ENCODE measurements around the gene RNASET2.
"Not testable (repeated sequence)": the region's sequence is repeated elsewhere in the genome, so short reads cannot be mapped to it uniquely, and the experiment has no call there.

RNASET2 gene

DNA sequence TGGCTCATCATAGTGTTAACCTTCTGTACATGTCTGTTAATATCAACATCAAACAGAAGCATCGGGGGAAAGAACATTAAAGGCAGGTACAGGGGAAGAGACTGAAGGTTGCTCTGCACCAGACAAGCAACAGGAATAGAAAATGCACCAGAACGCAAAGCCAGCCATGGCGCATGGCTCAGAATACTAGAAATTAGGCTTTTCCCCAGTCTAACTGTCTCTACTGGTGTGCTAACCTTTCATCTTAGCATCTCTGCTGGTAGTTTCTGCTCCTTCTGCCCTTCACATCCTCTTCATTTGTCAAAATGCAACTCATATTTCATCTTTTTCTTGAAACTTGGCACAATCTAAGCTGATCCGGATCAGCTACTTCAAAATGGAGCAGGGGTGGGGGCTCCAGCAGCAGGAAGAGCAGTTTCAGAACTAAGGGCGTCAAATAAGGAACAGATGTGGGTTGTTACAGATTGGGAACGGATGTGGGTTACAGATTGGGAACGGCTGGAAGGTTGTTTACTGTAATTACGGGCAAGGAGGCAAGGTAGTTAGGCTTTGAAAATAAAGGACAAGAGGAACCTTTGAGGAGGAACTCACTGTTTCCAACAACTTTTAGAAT is 13.1 kb upstream of the RNASET2 start:
- no peak for DNase-seq

DNA sequence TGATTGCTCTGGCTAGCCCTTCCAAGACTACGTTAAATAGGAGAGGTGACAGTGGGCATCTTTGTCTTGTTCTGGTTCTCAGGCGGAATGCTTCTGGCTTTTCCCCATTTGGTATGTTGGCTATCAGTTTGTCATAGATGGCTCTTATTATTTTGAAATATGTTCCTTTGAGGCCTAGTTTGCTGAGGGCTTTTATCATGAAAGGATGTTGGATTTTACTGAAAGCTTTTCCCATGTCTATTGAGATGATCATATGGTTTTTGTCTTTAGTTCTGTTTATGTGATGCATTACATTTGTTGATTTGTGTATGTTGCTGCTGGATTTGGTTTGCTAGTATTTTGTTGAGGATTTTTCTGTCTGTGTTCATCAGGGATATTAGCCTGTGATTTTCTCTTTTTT is 9.9 kb upstream of the RNASET2 start:
- no peak for DNase-seq

DNA sequence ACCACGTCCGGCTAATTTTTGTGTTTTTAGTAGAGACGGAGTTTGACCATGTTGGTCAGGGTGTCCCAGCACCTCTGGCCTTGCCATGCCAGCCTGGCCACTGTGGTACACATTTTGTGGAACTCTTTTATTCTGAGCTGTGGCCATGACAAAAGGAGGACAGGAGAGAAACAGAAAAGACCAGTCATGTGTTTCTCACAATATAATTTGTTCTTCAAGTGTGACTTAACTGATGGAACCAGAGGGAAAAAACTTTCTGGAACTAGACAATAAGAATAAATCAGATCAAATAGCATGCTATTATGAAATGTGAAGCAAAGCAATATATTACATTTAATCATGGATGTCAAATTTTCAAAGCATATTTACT is 4.2 kb upstream of the RNASET2 start:
- no peak for DNase-seq

DNA sequence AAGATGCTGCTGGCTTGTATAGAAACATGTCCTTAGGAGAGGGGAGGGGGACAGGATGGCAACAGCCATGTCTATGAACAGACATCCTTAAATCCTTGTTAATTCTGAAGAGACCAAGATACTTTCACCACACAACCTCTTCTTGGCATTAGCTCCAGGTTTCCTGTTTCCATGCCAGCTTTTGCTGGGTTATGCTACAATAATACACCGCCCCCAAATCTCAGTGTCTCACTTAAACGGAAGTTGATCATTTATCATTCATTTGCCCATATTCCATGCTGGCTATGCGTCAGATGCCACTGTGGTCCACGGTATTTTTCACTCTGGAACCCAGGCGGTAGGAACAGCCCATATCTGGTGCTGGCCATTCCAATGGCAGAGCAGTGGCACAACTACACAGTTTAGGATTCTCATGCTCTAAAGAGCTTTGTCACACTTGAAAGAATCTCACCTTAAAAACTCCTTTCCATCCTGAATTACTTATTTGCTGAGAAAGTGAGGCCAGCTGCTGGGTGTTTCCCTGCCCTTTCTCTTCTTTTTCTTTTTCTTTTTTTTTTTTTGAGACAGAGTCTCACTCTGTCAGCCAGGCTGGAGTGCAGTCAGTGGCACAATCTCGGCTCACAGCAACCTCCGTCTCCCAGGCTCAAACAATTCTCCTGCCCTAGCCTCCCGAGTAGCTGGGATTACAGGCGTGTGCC is 3.7 kb upstream of the RNASET2 start:
- DNase-seq, result no peak

DNA sequence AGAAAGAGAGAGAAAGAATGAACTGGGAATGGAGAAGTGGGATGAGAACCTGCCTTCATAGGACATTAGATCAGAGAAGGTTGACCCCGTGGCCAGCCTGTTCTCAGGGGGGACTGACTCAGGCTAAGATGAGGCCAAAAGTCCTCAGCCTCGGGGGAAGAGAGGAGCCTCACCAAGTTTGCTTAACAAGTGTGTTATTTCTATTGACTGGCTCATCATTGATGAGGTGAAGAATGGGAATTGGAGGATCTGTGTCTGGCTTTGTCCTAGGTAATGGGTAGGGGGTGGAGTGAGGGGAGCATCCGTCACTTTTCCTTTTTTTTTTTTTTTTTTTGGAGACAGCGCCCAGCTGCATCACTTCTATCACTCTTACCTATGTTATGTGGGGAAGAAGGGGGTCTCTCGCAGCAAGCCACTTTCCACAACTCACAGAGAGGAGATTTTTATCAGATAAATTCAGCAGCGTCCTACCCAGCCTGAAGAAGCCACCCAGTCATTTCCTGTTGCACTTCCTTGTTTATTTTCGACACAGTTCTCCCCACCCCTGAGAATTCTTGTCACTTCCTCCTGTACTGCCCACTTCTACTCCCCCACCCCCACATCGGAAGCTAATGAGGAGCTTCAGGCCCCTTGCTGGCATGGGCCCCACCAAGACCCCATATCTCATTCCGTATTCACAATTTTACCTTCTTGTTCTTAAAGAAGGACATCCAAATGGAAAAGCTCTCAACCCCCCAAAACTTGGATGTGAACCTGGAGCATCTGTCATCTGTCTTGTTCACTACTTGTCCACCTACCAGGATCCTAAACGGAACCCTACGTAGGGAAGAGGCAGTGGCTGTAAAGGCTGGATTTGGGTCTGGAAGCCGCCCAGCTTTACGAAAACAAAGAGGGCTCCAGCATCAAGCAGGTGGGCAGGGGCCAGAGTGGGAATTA is 2.8 kb upstream of the RNASET2 start:
- no peak for DNase-seq

DNA sequence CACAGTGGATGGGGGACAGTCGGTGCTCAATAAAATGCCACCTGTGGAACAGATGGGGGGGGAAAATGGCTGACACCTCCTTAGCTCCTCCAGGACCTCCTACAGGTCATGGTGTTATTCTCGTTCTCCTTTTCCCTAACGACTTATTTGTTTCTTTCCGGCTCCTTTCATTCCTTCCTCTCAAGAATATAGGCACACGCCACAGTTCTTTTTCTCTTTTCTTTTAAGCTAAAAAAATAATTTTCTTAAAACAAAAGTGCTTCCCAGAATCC is 1.4 kb upstream of the RNASET2 start:
- no peak for DNase-seq

DNA sequence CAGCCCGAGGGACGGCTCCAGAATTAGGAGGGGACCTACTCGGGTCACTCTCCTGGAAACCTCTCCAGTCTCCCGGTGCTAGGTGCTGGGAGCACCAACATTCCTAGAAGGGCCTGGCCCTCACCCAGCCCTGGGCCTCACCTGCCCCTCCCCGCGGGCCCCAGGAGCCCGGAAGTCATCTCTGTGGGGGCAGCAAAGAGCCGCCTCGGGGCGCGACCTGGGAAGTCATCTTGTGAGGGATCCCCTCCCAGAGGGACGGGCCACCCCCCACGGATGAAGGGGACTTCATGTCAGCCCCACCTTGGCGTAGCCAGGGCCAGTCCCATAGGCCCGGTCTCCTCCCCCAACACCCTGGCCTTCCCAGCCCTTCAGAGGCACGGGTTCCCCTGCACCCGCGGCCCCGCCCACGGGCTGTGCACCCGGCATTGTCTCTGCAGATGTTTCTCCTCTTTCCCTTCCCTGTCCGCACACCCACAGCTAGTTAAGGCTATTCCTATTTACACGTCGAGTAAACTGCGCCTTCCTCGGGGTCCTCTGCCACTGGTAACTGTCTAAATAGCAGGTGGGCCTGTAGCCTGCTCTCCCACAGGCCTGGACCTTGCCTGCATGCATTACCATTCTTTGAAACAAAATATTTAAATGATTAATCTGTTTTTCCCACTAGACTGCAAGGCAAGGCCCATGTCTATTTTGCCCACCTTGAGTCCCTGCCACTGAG is 896 bp upstream of the RNASET2 start:
- peak; percentile 64 for DNase-seq

DNA sequence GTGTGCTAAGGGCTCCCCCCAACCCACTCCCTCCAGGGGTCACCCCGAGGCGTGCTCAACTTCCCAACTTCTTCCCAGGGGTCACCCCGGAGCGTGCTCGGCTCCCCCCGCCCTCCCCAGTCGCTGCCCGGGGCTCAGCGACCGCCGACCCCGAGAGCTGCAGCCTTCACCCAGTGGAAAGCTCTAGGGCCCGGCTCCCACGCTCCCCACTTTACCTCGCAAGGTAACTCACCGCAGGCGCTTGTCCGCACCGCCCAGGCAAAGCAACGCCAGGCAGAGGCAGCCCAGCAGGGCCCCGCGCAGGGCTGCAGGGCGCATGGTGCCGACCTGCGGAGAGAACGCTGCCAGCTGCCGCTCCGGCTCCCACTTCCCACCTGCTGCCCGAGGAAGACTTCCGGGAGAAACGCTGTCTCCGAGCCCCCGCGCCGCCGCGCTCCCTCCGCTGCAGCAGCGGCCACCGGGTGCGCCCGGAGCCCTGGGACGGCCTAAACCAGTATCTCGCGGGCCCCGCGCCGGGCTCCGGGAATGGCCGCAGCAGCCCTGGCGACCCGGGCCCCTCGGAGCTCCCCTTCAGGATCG is 396 bp downstream of the RNASET2 start:
- DNase-seq, result no peak

DNA sequence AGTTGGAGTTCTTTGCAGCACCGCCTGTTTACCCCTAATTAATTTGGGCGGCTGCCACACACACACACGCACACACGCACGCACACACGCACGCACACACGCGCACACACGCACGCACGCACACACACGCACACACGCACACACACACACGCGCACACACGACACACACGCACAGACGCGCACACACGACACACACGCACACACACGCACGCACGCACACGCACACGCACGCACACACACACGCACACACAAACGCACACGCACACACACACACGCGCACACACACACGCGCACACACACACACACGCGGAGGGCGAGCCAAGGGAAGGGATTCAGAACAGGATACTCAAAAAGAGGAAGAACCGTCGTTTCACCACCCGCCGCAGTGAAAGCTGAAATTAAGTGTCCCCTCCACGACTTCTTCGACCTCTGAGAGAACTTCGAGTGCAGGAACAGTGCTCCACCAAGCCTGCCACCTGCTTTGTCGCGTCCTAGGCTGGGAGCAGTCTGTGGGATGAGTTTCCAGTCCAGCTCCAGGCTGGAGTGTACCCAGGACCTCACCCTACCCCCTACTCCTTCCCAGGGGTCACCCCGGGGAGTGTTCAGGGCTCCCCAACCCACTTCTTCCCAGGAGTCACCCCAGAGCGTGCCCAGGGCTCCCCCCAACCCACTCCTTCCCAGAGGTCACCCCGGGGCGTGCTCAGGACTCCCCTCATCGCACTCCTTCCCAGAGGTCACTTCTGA is 1.1 kb downstream of the RNASET2 start:
- DNase-seq, result peak; percentile 44

DNA sequence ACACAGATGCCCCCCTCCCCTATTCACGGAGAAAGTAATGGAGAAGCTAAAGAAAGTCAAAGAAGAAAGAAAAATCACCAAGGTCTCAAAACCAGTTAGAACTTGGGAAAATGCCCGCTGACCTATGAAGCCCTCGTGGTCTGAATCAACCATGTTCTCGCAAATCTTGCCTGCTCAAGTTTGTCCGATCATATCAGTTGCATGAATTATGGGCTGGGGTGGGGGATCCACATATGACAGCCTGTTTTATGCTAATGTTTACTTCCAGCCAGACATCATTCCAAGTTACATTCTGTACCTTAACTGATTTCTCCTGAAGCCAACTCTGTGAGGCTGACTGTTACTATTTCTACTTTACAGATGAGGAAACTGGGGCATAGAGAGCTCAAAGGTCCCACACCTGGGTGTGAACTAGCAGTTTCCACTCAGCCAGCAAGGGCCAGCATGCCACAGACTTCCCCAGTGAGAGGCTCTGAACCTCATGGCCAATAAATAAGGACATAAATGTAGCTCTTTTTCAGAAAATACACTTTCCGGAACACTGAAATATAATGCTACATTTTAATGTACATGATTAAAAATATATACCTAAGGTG is 2.1 kb downstream of the RNASET2 start:
- no peak for DNase-seq

DNA sequence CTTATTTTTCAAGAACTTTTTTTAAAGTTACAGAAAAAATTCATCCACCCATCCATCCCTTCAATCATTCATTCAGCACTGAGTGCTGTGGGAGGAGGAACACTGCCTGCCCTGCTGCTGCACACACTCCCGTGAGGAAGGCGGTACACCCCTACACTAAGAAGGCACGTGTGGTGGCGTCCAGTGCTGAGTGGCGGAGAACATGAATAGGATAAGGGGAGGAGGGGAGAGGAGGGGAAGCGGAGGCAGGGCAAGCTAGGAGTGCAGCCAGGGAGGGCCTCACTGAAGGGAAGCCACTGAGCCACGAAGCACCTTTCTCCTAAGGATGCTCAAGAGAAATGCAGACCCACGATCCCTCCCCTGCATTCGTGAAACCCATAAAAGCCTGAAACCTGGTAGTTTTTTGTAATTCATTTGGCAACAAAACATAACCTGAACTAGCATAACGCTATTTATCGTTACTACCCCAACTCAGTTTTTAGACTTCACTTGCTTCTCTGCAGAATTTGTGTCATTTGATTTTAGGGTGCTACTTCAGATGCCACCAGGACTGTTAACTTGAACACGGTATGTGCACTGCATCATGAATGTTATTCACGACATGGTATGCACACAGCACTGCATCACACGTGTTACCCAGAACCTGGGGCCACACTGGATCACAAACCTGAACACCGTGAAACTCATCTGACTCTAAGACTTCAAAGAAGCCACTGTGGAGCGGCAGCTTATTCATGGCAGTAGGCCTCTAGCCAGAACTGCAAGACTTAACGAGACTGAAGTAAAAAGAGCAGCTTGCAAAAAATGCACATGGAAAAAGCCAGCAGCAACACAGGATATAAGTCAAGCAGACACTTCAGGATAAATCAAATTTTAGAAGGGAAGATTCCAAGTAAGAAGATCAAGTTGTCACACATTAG is 3.5 kb downstream of the RNASET2 start:
- DNase-seq, result no peak

DNA sequence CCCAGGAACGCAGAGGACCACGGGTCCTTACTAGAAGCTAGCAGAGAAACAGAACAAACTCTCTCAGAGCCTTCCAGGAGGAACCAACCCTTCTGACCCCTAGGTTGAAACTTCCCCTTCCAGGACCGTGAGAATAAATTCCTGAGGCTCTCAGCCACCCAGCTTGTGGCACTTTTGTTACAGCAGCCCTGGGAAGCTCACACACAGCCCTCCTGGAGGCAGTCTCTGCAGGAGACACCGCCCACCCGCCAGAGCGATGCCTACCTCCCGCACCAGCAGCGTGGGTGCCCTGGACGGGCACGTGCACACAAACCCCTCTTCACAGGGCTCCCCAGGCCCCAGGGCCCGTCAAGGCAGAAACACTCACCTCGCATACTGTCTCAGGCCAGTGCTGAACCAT is 4.2 kb downstream of the RNASET2 start:
- no peak for DNase-seq

DNA sequence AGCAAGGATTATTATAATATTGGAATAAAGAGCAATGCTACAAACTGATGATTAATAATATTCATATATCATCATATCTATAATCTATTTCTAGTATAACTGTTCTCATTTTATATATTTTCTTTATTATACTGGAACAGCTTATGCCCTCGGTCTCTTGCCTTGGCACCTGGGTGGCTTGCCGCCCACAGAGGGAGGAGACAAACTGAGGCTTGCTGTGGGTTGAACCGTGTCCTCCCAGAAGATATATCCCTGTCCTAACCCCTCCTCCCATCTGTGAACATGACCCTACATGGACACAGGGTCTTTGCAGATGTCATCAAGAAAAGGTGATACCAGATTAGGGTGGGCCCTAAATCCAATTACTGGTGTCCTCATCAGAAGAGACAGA is 4.7 kb downstream of the RNASET2 start:
- no peak for DNase-seq

DNA sequence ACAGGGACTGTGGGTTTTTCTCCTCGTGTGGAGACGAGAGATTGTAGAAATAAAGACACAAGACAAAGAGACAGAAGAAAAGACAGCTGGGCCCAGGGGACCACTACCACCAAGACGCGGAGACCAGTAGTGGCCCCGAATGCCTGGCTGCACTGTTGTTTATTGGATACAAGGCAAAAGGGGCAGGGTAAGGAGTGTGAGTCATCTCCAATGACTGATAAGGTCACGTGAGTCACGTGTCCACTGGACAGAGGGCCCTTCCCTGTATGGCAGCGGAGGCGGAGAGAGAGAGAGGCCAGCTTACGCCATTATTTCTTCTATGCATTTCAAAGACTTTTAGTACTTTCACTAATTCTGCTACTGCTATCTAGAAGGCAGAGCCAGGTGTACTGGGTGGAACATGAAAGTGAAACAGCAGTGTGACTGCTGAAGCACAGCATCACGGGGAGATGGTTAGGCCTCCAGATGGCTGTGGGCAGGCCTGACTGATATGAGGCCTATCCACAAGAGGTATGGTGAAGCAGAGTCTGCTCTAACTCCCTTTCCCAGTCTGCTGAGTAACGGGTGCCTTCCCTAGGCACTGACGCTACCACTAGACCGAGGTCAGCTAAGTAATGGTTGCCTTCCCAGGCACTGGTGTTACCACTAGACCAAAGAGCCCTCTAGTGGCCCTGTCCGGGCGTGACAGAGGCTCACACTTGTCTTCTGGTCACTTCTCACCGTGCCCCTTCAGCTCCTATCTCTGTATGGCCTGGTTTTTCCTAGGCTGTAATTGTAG is 5.3 kb downstream of the RNASET2 start:
- DNase-seq, result peak; percentile 44

DNA sequence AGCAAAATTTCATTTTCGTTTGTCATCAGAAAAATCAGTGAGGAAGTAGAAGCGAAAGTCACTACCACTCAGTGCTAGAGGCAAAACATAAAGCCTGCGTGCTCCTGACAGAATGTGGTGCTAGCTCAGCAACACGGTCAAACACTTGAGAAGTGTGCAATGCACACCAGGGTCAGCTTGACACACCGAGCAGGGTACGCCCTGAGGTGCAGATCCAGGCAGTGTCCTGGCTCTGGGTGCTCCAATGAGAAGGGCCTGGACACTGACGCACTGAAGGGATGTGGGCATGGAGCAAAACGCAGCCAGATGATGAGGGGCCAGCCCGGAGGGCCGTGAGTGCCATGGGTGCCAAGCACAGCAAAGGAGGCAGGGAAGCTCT is 5.9 kb downstream of the RNASET2 start:
- no peak for DNase-seq

DNA sequence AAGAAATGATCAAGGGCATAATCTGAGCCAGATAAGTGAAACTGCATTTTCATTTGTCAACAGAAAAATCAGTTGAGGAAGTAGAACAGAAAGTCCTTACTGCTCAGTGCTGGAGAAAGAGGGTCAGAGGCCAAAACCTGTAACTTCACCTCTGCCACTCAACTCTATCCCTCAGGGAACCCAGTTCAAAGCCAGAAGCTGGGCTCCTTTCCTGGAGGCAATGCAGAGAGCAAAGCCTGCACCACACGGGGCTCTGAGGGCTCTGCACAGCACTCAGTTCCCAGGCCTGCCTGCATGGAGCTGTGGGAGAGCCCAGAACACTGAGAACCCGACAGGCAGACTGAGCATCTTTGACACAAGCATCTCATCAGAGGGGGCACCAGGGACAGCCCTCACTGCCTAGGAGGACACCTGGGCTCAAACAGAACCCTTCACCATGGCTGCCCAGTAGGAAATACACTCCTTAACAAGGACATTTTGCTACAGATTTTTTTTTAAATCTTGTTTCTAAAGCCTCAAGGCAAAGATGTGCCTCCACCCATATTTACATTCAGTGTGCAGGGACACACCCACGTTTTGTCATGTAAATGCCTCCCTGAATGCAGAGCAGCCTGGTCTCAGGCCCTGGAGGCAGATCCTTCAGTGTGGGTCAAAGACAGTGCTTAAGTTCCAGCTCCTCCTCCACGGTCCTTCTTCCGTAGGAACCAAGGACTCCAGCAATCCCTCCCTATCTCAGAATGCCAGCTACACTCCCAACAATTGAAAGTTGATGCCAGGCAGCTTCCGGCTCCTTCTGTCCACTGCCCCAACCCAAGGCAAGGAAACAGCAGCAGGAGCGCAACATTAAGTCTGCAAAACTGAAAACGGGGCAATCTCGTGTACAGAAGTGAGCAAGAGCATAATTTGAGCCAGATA is 6.6 kb downstream of the RNASET2 start:
- DNase-seq, result no peak

DNA sequence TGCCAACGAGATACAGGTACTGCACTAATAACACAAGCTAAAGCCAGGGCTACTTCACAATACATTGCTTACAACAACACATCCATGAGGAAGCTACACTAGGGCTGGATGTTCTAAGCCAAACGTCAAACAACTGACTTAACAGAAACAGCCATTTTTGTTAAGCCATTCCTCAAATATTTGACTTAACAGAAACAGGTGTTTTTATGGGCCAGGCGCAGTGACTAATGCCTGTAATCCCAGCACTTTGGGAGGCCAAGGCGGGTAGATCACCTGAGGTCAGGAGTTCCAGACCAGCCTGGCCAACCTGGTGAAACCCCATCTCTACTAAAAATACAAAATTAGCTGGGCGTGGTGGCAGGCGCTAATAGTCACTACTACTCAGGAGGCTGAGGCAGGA is 7.6 kb downstream of the RNASET2 start:
- DNase-seq, result not testable (repeated sequence)

DNA sequence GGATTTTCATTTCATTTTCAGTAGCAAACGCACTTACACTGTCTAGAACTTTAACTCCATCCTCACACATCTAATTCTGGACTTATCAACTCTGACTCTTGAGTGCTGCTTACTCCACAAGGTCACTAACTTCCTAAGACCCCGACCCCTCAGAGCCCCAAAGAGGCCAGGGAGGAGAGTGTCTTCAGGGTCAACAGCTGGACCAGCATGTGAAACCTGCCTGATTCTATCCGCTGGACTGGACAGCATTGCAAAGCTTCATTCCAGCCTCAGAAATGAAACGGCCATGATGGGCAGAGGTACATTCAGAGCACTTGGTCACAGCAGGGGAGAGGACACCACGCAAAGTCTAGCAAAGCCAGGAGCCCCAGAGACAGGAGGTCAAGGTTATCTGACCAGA is 9.1 kb downstream of the RNASET2 start:
- DNase-seq, result no peak

DNA sequence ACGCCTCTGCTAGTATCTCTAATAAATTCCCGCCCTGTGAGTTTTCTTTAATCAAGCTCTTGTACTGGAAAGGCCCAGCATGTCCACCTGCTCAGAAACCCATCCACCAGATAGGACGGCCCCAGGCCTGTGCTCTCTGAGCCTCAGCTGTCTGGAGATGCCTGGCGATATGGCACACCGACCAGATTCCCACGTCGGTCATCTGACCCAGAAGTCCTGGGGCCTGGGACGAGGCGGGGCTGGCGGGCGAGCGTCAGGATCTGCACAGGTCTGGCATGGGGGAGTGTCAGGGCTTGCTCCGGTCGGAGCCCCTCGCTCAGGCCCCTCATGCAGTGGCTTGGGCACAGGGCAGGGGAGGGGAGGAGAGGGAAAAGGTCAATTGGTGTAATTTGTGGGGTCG is 10.2 kb downstream of the RNASET2 start:
- no peak for DNase-seq
